Measurements from ENCODE around the gene SPOCK1. TPM values are rescaled to one million over a fixed set of nuclear protein-coding genes. Genes with fewer than 3 reads are reported as not detected.

The SPOCK1 gene
- total RNA-seq, 2 donors from 2014 or later = 2.1 to 8.5 TPM

DNA sequence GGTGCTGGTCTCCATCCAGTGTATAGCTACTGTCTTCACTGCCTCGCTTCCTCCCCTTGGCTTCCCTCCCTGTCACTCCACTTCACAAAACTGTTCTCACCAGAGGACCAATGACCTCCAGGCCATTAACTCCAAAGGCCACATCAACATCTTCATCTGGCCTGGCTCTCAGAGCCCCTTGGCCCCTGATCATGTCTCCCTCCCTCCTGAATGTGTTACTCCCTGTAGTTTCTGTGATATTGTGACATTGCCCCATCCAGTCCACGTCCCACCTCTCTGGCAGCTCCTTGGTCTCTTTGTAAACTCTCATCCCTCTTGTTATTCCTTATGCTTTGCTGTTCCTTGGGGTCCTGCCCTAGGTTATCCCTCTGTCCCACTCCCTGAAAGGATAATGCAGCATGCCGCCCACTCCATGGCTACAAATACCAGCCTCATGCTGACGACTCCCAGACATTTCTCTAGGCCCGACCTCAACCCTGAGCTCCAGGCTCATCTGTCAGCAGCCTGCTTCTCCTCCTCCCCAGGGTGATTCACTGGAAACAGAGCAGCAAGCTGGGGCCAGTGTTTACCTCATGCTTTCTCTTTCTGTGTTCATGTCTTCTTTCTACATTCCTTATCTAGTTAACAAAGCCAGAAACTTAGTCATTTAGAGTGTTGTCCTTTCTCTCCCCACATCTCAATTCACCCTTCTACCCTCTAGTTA lies 312.2 kb downstream of the SPOCK1 start:
- intact Hi-C loops (cut with DNase I) = no loop called here
- no peaks in the 10 kb centered on the region for H3K36me3 ChIP-seq
- no peak overlapping the region for H3K9ac ChIP-seq (ENCODE audit: low read depth in 2 of 2, low read length in 2 of 2)
- H3K27me3 ChIP-seq = no peaks in the 10 kb centered on the region
- TF ChIP-seq CTCF (IDR thresholded peaks at IDR 0.05) = no peak
- H3K4me3 ChIP-seq = no peak overlapping the region
- H3K4me1 ChIP-seq = no peaks in the 10 kb centered on the region
- no peaks in the 10 kb centered on the region for H3K9me3 ChIP-seq
- H3K27ac ChIP-seq = no peak overlapping the region
- no peak for DNase-seq

- H3K4me1 ChIP-seq = no peaks in the 10 kb centered on the region
- intact Hi-C loops (cut with DNase I) = no loop called here
- no peak for TF ChIP-seq CTCF (IDR thresholded peaks at IDR 0.05)
- no peaks in the 10 kb centered on the region for H3K9me3 ChIP-seq
- no peaks in the 10 kb centered on the region for H3K36me3 ChIP-seq
- H3K9ac ChIP-seq (ENCODE audit: low read depth in 2 of 2, low read length in 2 of 2) = no peak overlapping the region
- DNase-seq = no peak
- no peak overlapping the region for H3K4me3 ChIP-seq
- H3K27me3 ChIP-seq = no peaks in the 10 kb centered on the region
- H3K27ac ChIP-seq = no peak overlapping the region
These were observed 313.9 kb downstream of the SPOCK1 start for GRCh38 chr5:137185193-137185592.

DNA sequence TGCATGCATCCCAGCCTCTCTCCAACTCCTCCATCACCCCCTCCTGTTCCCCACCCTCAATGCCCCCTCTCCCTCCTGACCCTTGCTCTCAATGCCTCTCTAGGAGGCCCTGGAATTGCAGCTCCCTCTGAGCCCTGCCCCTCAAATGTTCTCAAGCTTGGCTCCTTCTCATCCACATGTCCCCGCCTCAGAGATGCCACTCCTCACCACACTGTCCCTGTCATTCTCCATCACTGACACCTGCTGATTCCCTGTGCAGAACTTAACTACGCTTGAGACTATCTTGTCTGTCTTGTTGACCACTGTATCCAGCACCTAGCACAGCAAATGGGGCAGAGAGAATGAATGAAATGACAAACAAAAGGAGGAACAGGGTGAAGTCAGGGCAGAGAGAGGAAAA lies 314.4 kb downstream of the SPOCK1 start:
- H3K9ac ChIP-seq (ENCODE audit: low read depth in 2 of 2, low read length in 2 of 2) = no peak overlapping the region
- no peak for TF ChIP-seq CTCF (IDR thresholded peaks at IDR 0.05)
- no peak for DNase-seq
- no peaks in the 10 kb centered on the region for H3K27me3 ChIP-seq
- intact Hi-C loops (cut with DNase I) = no loop called here
- no peaks in the 10 kb centered on the region for H3K36me3 ChIP-seq
- no peaks in the 10 kb centered on the region for H3K4me1 ChIP-seq
- H3K9me3 ChIP-seq = no peaks in the 10 kb centered on the region
- no peak overlapping the region for H3K4me3 ChIP-seq
- no peak overlapping the region for H3K27ac ChIP-seq

DNA sequence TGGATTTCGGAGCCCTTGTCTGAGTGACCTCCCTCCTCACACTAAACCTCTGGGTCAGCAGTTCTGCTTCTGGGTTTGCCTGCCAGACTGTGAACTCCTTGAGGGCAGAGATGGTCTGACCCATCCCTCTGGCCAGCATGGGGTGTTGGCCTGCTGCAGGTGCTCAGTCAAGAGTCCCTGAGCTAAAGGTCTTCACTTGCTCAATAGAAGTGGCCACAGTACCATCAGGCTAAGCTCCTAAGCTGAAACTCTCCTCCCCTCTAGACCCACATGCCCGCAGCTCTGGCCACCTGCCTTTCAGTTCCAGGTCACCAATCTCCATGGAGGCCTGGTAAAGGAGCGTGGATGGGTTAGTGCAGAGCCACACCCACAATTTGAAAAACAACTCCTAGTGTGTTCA lies 316.6 kb downstream of the SPOCK1 start:
- Histone ChIP-seq H3K27ac (no peak overlapping the region), H3K9me3 (no peaks in the 10 kb centered on the region), H3K4me3 (no peak overlapping the region), H3K9ac (ENCODE audit: low read depth in 2 of 2, low read length in 2 of 2) (no peak overlapping the region), H3K36me3 (no peaks in the 10 kb centered on the region), H3K4me1 (no peaks in the 10 kb centered on the region), H3K27me3 (no peaks in the 10 kb centered on the region)
- no peak for TF ChIP-seq CTCF (IDR thresholded peaks at IDR 0.05)
- DNase-seq = no peak
- intact Hi-C loops (cut with DNase I) = no loop called here

GRCh38 chr5:137181667-137182066 lies 317.5 kb downstream of the SPOCK1 start:
- Histone ChIP-seq H3K4me1 (no peaks in the 10 kb centered on the region), H3K27ac (no peak overlapping the region), H3K27me3 (no peaks in the 10 kb centered on the region), H3K9ac (ENCODE audit: low read depth in 2 of 2, low read length in 2 of 2) (no peak overlapping the region), H3K9me3 (no peaks in the 10 kb centered on the region), H3K36me3 (no peaks in the 10 kb centered on the region), H3K4me3 (no peak overlapping the region)
- intact Hi-C loops (cut with DNase I) = no loop called here
- no peak for TF ChIP-seq CTCF (IDR thresholded peaks at IDR 0.05)
- DNase-seq = no peak
